Measurements from ENCODE around the gene NPTN. TPM values are rescaled to one million over a fixed set of nuclear protein-coding genes. Genes with fewer than 3 reads are reported as not detected.

NPTN gene
- total and polyA plus RNA-seq, 9 of the 15 experiments (the other 6 are each of a cell fraction or from before 2014, with no cell fraction given) = 9.6 to 48.5 (median 21.7) TPM

DNA sequence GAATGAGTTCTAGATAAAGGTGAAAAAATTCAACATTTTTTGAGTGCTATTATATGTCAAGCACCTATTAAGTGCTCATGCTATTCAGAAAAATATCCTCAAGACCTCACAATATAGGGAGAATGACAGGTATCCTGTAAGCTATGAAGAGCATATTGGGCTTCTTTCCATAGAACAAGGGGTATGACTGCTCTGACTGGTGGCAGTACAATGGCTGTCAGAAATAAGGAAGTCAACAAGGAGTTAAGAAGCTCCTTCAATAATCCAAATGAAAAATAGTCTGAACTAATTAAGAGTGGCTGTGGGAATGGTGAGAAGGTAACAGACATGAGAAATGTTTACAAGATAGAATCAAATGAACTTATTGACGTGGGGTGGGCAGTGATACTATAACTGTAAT, 24.7 kb downstream of the NPTN start:
- Histone ChIP-seq H3K36me3 (ENCODE audit: control insufficient read depth, insufficient read depth, low read length) (peaks cover 3% of the 10 kb centered on the region; the same call in 2 of the 3 replicates), H3K9ac (ENCODE audit: insufficient read depth in 1 of 2, low read depth in 2 of 2, low read length in 2 of 2) (no peak overlapping the region), H3K9me3 (replicated peaks; ENCODE audit: control insufficient read depth, insufficient read depth, low read depth, low read length) (no peaks in the 10 kb centered on the region), H3K4me1 (replicated peaks in 1 of 2; ENCODE audit: control insufficient read depth in 2 of 2, insufficient read depth in 2 of 2, low read length in 2 of 2) (peaks cover 0 to 4% of the 10 kb centered on the region in 2 experiments; a peak in 2 of 5 replicates), H3K79me2 (ENCODE audit: control insufficient read depth, insufficient read depth, low read length) (peaks cover 82% of the 10 kb centered on the region), H3K4me2 (ENCODE audit: insufficient read depth, low read length) (no peak overlapping the region), H2AFZ (ENCODE audit: low read depth, low read length) (no peak overlapping the region), H3K9me1 (ENCODE audit: control insufficient read depth, insufficient read depth, low read length) (no peaks in the 10 kb centered on the region), H3K27ac (ENCODE audit: extremely low read depth, low read depth, low read length) (no peak overlapping the region), H3K27me3 (ENCODE audit: control insufficient read depth in 2 of 2, insufficient read depth in 2 of 2, low read length in 2 of 2) (no peaks in the 10 kb centered on the region), H4K20me1 (replicated peaks; ENCODE audit: control insufficient read depth, insufficient read depth, low read length) (0 out of 2 replicates have a peak, but pooled peaks cover 3% of the 10 kb centered on the region), H3K4me3 (no peak overlapping the region)
- BruUV-seq (replicated peaks) = no TSS peak
- no peak for FAIRE-seq
- DNase-seq (ENCODE audit: extremely low read depth in 1 of 4, low spot score in 3 of 4) = no peak
- intact Hi-C loops (cut with micrococcal nuclease) (no loop called here), in situ Hi-C loops (cut with MboI) (no loop called here)
- no peak for ATAC-seq
- POLR2A ChIA-PET = interaction anchor here (1.0 to 1.4 kb wide), 3 partner anchors 14 to 21 kb away, joined by 3 to 4 read pairs (median 3); no protein-coding TSS in a partner anchor
- WGBS (ENCODE audit: insufficient coverage, low coverage, missing lambda C conversion rate) = 58% methylated on average over 1 of the region's 1 CpG
- TF ChIP-seq CCAR2 (IDR thresholded peaks at IDR 0.05; ENCODE audit: low read depth, low read length) = no peak
- TF ChIP-seq PRMT5 (CRISPR knock-in tag; IDR thresholded peaks at IDR 0.05) = no peak
- TF ChIP-seq, protein P1, sequence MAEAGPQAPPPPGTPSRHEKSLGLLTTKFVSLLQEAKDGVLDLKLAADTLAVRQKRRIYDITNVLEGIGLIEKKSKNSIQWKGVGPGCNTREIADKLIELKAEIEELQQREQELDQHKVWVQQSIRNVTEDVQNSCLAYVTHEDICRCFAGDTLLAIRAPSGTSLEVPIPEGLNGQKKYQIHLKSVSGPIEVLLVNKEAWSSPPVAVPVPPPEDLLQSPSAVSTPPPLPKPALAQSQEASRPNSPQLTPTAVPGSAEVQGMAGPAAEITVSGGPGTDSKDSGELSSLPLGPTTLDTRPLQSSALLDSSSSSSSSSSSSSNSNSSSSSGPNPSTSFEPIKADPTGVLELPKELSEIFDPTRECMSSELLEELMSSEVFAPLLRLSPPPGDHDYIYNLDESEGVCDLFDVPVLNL (CRISPR knock-in tag; IDR thresholded peaks at IDR 0.05; ENCODE audit: low read depth) = no peak
- no peak for TF ChIP-seq DIDO1 (tag; IDR thresholded peaks at IDR 0.05; ENCODE audit: low read depth)
- TF ChIP-seq, protein P2, sequence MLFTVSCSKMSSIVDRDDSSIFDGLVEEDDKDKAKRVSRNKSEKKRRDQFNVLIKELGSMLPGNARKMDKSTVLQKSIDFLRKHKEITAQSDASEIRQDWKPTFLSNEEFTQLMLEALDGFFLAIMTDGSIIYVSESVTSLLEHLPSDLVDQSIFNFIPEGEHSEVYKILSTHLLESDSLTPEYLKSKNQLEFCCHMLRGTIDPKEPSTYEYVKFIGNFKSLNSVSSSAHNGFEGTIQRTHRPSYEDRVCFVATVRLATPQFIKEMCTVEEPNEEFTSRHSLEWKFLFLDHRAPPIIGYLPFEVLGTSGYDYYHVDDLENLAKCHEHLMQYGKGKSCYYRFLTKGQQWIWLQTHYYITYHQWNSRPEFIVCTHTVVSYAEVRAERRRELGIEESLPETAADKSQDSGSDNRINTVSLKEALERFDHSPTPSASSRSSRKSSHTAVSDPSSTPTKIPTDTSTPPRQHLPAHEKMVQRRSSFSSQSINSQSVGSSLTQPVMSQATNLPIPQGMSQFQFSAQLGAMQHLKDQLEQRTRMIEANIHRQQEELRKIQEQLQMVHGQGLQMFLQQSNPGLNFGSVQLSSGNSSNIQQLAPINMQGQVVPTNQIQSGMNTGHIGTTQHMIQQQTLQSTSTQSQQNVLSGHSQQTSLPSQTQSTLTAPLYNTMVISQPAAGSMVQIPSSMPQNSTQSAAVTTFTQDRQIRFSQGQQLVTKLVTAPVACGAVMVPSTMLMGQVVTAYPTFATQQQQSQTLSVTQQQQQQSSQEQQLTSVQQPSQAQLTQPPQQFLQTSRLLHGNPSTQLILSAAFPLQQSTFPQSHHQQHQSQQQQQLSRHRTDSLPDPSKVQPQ (CRISPR knock-in tag; IDR thresholded peaks at IDR 0.05; ENCODE audit: borderline replicate concordance) = no peak
- peak; percentile 55; the same call in 1 of the 2 replicates for TF ChIP-seq SPI1 (IDR thresholded peaks at IDR 0.05; ENCODE audit: borderline replicate concordance, low read depth, low read length)
- no peak for TF ChIP-seq NUFIP1 (IDR thresholded peaks at IDR 0.05; ENCODE audit: partially characterized antibody)
- TF ChIP-seq STAT5A (IDR thresholded peaks at IDR 0.05; ENCODE audit: borderline replicate concordance, low read length) = no peak
- no peak for TF ChIP-seq WHSC1 (IDR thresholded peaks at IDR 0.05; ENCODE audit: low read length)
- CTCF ChIA-PET (ENCODE audit: low intra/inter-chr PET ratio) = no interaction called here
